Left lobe of liver (tissue), 2 donors: ENCODE data around the gene PTK6. TPM values are rescaled to one million over a fixed set of nuclear protein-coding genes. Genes with fewer than 3 reads are reported as not detected.

Source experiments
- ATAC-seq: fragments of 200-7000 bp; cut with Tn5 transposase; one replicate; pipeline ENCODE4 v1.9.1; 2020; ENCODE audit warnings: mild to moderate bottlenecking, moderate library complexity
- DNase-seq: peaks from one replicate; pipeline ENCODE4 v3.0.0-alpha.2; 2020; ENCODE audit warnings: low spot score
- total RNA-seq: library from RNA; stranded (reverse); gene quantifications from one replicate; pipeline ENCODE4 v1.2.1, GENCODE V29; 2021
- donor health status: DM: no; HTN: no; CAD: no; lungs with moderate emphysema.
- donor health status: DM: no; HTN: yes; CAD: no.

PTK6 gene
- total RNA-seq, 1 donor from 2014 or later = 12.0 TPM

- DNase-seq (no peak), ATAC-seq (no peak)
Measured at GRCh38 chr20:63533388-63533787, 3.8 kb downstream of the PTK6 start.

DNA sequence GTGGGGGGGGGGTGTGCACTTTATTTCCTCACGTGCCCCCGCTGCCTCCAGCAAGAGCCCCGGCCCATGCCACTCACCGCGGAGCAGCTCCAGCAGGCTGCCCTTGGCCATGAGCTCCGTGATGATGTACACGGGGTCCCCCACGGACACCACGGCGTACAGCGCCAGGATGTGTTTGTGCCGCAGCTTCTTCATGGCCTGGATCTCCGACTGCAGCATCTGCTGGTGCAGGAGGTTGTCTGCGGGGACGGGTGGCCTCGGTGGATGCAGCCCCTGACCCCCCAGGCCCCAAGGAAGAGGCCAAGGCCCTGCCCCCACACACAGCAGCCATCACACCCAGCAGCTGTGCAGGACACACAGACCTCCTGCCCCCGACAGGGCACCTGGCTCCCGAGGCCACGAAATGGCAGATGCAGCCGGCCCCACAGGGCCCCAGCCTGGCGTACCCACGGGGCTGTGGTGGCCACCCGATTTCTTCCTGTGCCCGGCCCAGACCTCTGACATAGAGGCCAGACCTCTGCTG, 4.7 kb downstream of the PTK6 start:
- DNase-seq (no peak), ATAC-seq (no peak)

GRCh38 chr20:63531686-63532448, 5.3 kb downstream of the PTK6 start:
- no peak for ATAC-seq
- DNase-seq = no peak

DNA sequence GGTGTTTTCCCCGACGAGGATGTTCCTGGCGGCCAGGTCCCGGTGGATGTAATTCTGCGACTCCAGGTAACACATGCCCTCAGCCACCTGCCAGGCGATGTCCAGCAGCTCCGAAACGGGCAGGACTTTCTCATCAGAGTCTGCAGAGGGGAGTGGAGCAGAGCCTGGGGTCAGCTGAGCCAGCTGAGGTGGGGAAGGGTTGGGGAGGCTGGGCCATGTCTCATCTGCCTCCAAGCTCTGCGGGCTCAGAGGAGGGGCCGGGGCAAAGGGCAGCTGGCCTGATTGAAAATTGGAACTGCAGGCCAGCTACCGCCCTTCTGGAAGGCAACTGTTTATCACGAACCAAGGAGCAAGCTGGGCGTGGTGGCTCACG, 6.4 kb downstream of the PTK6 start:
- DNase-seq = no peak
- peak; percentile 2 for ATAC-seq

- ATAC-seq = no peak
- DNase-seq = no peak
Measured at GRCh38 chr20:63529861-63530787, 7.1 kb downstream of the PTK6 start.

DNA sequence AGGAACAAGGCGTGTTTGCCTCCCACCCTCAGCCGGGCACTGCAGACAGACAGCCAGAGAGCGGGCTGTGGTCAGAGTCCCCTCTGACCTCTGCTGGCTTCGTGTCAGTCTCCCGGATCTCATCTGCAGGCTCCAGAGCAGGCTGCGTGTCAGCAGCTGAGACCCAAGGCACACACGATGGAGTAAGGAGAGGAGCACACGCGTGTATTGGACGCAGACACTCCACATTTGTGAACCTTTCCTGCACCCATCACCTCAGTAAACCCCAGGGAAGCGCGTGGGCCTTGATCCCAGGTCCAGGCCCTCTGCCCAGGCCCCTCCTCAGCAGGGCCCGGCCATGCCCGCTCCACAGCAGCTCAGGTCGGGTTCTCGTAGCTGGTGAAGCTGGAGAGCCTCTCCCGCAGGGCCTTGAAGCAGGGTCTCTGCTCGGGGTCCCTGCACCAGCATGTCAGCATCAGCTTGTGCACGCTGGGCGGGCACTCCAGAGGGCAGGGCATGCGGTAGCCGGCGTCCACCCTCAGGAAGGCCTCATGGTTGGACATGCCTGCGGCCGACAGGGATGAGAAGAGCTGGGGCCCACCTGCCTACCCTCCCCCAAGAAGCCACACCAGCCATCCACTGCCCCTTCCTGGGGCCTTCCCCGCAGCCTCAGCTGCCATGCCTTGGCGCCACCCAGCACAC, 7.9 kb downstream of the PTK6 start:
- ATAC-seq = no peak
- DNase-seq = no peak

- DNase-seq (no peak), ATAC-seq (no peak)
Measured at GRCh38 chr20:63527184-63527583, 10.0 kb downstream of the PTK6 start.

DNA sequence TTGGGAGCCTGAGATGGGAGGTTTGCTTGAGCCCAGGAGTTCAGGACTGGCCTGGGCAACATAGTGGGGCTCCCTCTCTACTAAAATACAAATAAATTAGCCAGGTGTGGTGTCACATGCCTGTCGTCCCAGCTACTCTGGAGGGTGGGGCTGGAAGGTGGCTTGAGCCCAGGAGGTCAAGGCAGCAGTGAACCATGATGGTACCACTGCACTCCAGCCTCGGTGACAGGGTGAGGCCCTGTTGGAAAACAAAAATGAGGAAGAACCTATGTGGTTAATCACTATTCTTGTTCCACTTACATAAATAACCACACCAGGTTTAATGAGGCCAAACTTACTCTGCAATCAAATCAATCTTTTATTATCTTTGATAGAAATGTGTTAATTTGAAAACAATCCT, 11.2 kb downstream of the PTK6 start:
- no peak for ATAC-seq
- no peak for DNase-seq

- DNase-seq (no peak), ATAC-seq (no peak)
Measured at GRCh38 chr20:63525185-63525584, 12.0 kb downstream of the PTK6 start.

DNA sequence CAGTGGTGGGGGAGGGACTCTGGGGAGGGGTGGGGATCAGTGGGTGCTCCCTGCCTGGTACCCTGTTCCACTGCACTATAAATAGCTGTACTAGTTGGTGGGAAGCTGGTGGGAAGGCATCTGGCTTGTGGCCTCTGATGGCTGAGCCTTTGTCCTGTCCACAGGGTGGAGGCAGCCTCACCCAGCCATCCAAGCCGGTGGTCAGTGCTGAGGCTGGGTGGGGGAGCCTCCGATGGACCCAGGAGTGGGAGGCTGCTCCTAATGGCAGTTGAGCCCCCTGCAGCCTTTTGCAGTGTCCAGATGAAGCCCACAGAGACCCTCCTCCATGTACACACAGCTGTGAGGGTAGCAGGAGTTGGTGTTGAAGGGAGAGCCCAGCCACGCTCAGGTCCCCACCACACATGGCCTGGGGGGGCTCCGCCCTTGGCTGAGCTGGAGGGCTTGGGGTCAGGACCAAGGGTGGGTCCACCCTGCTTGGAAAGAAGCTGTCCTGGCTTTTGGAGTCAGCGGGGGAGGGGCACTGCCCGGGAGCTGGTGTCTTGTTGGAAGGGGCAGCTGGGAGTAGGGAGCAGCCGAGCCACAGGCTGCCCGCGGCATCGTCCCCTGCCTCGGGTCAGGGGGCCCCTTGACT, 14.1 kb downstream of the PTK6 start:
- no peak for DNase-seq
- no peak for ATAC-seq

DNA sequence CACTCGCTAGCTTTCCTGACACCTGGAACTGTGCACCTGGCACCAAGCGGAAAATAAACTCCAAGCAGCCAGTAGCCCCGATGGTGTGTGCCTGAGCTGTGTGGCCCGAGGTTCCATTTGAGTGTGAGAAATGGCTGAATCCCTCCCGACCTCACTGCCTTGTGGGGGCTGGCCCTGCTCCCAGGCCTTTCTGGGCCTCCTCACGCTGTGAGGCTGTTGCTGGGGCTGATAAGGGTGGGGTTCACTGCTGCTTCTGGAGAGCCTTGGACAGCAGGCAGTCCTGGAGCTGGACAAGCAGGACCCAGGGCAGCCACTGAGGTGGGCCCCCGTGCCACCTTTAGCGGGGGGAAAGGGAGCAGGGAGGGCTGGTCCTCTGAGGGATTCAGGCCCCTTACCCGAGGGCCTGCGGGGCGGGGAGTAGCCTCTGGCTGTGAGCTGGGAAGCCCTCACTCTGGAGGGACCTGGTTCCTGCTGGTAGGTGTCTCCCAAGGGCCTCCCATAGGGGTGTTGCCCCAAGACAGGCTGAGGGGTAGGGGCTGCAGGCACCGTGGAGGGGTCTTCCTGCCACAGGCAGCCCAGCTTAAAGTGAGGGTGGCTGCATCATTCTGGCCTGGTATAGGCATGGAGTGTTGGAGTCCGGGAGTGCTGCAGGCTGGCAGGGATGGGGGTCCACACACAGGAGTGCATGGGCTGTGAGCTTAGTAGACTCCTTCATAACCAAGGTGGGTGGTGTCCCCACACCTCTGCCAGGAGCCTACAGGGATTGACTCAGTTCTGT, 14.9 kb downstream of the PTK6 start:
- DNase-seq (no peak), ATAC-seq (no peak)

- DNase-seq (no peak), ATAC-seq (no peak)
Measured at GRCh38 chr20:63521602-63522001, 15.6 kb downstream of the PTK6 start.

GRCh38 chr20:63520934-63521601, 16.1 kb downstream of the PTK6 start:
- ATAC-seq (peak; percentile 73), DNase-seq (peak; percentile 77)

DNA sequence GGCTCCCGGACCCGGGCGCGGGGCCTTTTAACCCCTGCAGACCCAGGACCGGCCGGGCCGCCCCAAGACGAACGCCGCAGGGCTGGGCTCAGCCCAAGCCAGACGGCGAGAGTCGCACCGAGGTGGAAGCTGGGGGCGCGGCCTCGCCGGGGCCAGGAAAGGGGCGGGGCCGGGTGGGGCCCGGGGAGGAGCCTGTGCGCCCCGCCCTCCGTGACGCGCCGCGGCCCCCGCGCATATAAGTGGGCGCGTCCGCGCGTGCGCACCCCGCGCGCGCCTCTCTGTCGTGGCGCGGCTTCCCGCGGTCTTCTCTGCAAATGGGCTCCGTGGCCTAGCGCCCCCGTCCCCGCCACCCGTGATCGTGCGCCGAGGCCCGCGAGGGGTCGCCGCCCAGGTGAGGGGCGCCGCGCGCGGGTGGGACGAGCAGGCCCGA, 16.7 kb downstream of the PTK6 start, which contains the start of gene PPDPF:
TSS of gene PPDPF (plus strand) at position 262 of the 430 bp plus-strand sequence. CDS start 544 bp downstream, outside the sequence.
- DNase-seq (peak; percentile 86), ATAC-seq (peak; percentile 94)

DNA sequence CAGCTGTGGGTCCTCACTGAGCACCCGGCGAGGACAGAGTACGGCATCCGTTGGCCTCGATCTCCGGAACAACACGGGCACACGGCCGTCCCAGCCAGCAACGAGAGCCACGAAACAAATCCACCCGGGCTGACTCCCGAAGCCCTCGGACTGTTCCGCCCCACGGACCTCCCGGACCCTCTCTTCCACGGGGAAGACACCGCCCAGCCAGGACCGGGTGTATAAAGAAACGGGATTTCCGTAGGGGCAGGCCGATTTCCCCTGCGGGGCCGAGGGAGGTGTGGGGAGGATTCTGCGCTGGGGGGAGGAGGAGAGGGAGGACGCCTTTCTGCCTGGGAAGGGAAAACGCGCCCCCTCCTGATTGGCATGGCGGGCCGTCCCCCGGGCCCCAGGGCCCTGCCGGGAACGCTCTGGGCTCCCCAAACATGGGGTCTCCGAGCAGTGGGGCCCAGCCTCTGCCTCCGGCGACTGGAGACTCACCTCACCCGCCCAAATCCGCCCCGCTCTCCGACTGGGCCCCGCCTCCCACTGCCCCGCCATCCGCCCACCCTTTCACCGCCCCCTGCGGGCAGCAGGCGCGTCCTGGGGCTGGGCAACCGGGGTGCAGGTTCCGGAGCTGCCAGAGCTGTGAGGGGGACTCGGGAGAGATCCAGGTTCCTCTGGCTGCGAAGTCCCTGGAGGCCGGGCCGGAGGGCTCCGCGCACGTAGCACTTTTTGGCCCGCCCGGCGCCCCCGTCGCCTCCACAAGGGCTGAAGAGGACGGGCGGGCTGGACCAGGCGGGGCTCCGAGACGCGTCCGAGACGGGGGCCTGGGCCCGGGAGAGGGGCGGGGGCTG, 17.3 kb downstream of the PTK6 start:
- ATAC-seq (peak; percentile 49), DNase-seq (no peak)

GRCh38 chr20:63518946-63519667, 18.1 kb downstream of the PTK6 start:
- no peak for ATAC-seq
- peak; percentile 48 for DNase-seq

DNA sequence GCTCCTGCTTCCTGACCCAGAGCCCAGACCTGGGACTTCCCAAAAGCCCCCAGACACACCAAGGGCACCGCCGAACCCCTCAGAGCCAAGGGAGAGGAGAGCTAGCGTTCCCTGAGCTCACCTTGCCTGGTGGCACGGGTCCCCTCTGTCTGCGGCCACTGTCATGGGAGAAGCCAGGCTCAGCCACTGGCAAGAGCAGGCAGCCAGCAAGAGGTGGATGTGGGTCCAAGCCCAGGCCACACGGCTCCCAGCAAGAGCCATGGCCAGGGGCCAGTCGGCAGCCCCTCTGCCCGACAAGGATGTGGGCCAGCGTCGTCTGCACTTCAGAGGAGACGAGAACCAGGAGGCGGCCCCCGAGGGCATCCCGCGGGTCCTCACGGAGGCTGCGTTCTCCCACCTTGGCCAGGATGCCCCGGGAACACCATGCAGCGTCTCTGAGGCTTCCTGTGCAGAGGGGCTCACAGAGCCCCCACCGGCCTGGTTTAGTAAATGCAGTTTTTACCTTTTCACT, 18.8 kb downstream of the PTK6 start:
- DNase-seq (no peak), ATAC-seq (no peak)
